NCI-H146 treated with DMSO at 0.1 percent for 48 hours (cell line): ENCODE data around the gene WDR27.

Experiments
- DNase-seq: peaks from one replicate; lab custom pipeline; 2025; ENCODE audit not compliant: unreplicated experiment; lab: John Stamatoyannopoulos, UW

Gene WDR27

GRCh38 chr6:169416249-169416648, 285.6 kb downstream of the WDR27 start:
- DNase-seq = no peak

GRCh38 chr6:169415179-169415578, 286.6 kb downstream of the WDR27 start:
- no peak for DNase-seq

GRCh38 chr6:169411722-169412121, 290.1 kb downstream of the WDR27 start:
- no peak for DNase-seq

GRCh38 chr6:169411296-169411695, 290.5 kb downstream of the WDR27 start:
- DNase-seq = no peak

- DNase-seq = no peak
Measured at GRCh38 chr6:169409742-169410312, 292.0 kb downstream of the WDR27 start.

GRCh38 chr6:169407325-169407724, 294.5 kb downstream of the WDR27 start:
- no peak for DNase-seq
